ENCODE data around the gene TCTN2. TPM values are rescaled to one million over a fixed set of nuclear protein-coding genes. Genes with fewer than 3 reads are reported as not detected.

Gene TCTN2
- total RNA-seq, 1 donor from 2014 or later = 29.5 TPM

- Mint-ChIP-seq H3K36me3 (peaks cover 4% of the 10 kb centered on the region), H3K9me3 (no peaks in the 10 kb centered on the region), H3K4me3 (no peak overlapping the region), H3K27ac (no peak overlapping the region), H3K27me3 (no peaks in the 10 kb centered on the region), H3K4me1 (ENCODE audit: unreplicated experiment) (no peaks in the 10 kb centered on the region)
- no peak for TF ChIP-seq CTCF (conservative IDR thresholded peaks at IDR 0.05)
- DNase-seq (ENCODE audit: extremely low spot score, unreplicated experiment) = no peak
Observed at GRCh38 chr12:123643911-123644310, 27.0 kb upstream of the TCTN2 start.

GRCh38 chr12:123645380-123645779 is 25.5 kb upstream of the TCTN2 start:
- no peaks in the 10 kb centered on the region for H3K4me1 Mint-ChIP-seq (ENCODE audit: unreplicated experiment)

GRCh38 chr12:123645878-123646277 is 25.0 kb upstream of the TCTN2 start:
- no peak for TF ChIP-seq CTCF (conservative IDR thresholded peaks at IDR 0.05)
- no peak overlapping the region for H3K27ac Mint-ChIP-seq
- no peaks in the 10 kb centered on the region for H3K4me1 Mint-ChIP-seq (ENCODE audit: unreplicated experiment)
- H3K4me3 Mint-ChIP-seq = no peak overlapping the region
- no peaks in the 10 kb centered on the region for H3K9me3 Mint-ChIP-seq
- no peaks in the 10 kb centered on the region for H3K27me3 Mint-ChIP-seq
- peaks cover 7% of the 10 kb centered on the region for H3K36me3 Mint-ChIP-seq
- DNase-seq (ENCODE audit: extremely low spot score, unreplicated experiment) = no peak

More at GRCh38 chr12:123645380-123645779, 25.5 kb upstream of the TCTN2 start:
- Mint-ChIP-seq H3K4me3 (no peak overlapping the region), H3K27me3 (no peaks in the 10 kb centered on the region), H3K36me3 (peaks cover 4% of the 10 kb centered on the region), H3K27ac (no peak overlapping the region), H3K9me3 (no peaks in the 10 kb centered on the region)
- DNase-seq (ENCODE audit: extremely low spot score, unreplicated experiment) = no peak
- no peak for TF ChIP-seq CTCF (conservative IDR thresholded peaks at IDR 0.05)

GRCh38 chr12:123648401-123648800 is 22.5 kb upstream of the TCTN2 start:
- no peak overlapping the region for H3K27ac Mint-ChIP-seq
- no peak for TF ChIP-seq CTCF (conservative IDR thresholded peaks at IDR 0.05)
- no peak for DNase-seq (ENCODE audit: extremely low spot score, unreplicated experiment)
- H3K9me3 Mint-ChIP-seq = no peaks in the 10 kb centered on the region
- H3K4me3 Mint-ChIP-seq = no peak overlapping the region
- no peaks in the 10 kb centered on the region for H3K27me3 Mint-ChIP-seq
- H3K36me3 Mint-ChIP-seq = peaks cover 12% of the 10 kb centered on the region
- no peaks in the 10 kb centered on the region for H3K4me1 Mint-ChIP-seq (ENCODE audit: unreplicated experiment)

GRCh38 chr12:123654129-123654701 is 16.7 kb upstream of the TCTN2 start:
- TF ChIP-seq CTCF (conservative IDR thresholded peaks at IDR 0.05) = no peak
- Mint-ChIP-seq H3K4me1 (ENCODE audit: unreplicated experiment) (no peaks in the 10 kb centered on the region), H3K27me3 (no peaks in the 10 kb centered on the region), H3K4me3 (no peak overlapping the region), H3K36me3 (peaks cover 17% of the 10 kb centered on the region), H3K9me3 (no peaks in the 10 kb centered on the region), H3K27ac (no peak overlapping the region)
- DNase-seq (ENCODE audit: extremely low spot score, unreplicated experiment) = no peak

GRCh38 chr12:123655420-123655819 is 15.5 kb upstream of the TCTN2 start:
- TF ChIP-seq CTCF (conservative IDR thresholded peaks at IDR 0.05) = no peak
- Mint-ChIP-seq H3K4me1 (ENCODE audit: unreplicated experiment) (no peaks in the 10 kb centered on the region), H3K27me3 (no peaks in the 10 kb centered on the region), H3K4me3 (no peak overlapping the region), H3K9me3 (no peaks in the 10 kb centered on the region), H3K36me3 (peaks cover 17% of the 10 kb centered on the region), H3K27ac (no peak overlapping the region)
- DNase-seq (ENCODE audit: extremely low spot score, unreplicated experiment) = no peak

Measured in type B pancreatic cell (in vitro differentiated cells).